C4-2B (cell line): ENCODE measurements around the gene ATF7.

Experiments used
- ZFX ChIP-seq: fragments of 450-650 bp; IDR thresholded peaks from 2 replicates; pipeline ENCODE4 v1.6.1; 2017
- TF ChIP-seq, protein P1 (sequence below): fragments of 450-650 bp; conservative IDR thresholded peaks from 2 replicates; pipeline ENCODE4 v1.5.1; 2017; ENCODE audit warnings: mild to moderate bottlenecking

DNA sequence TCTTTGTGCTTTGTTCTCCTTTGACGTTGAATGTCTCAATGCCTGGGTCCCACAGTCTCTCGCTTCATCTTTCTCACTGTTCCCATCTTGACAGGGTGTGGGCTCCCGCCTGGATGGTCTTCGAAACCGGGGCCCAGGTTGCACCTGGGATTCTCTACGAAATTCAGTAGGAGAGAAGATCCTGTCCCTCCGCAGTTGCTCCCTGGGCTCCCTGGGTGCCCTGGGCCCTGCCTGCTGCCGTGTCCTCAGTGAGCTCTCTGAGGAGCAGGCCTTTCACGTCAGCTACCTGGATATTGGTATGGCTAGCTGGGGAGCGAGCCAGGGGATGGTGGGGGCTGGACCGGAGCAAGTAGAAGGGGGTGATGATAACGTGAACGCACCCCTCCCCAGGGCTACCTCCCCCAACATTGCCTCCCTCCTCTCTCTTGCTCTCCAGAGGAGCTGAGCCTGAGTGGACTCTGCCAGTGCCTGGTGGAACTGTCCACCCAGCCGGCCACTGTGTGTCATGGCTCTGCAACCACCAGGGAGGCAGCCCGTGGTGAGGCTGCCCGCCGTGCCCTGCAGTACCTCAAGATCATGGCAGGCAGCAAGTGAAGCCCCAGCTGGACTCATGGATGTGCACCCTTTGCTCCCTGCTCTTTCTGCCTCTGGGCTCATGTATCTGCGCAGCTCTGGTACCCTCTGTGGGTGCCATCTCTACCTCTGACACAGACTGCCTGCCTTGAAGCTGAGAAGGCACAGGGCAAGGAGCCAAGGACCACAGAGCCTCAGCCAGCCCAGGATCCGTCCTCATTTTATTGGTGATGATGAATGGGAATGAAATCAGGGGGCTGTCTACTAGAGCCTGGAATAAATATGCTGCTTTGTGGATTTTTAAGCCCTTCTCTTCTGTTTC is 120.4 kb downstream of the ATF7 start:
- TF ChIP-seq, protein P1, sequence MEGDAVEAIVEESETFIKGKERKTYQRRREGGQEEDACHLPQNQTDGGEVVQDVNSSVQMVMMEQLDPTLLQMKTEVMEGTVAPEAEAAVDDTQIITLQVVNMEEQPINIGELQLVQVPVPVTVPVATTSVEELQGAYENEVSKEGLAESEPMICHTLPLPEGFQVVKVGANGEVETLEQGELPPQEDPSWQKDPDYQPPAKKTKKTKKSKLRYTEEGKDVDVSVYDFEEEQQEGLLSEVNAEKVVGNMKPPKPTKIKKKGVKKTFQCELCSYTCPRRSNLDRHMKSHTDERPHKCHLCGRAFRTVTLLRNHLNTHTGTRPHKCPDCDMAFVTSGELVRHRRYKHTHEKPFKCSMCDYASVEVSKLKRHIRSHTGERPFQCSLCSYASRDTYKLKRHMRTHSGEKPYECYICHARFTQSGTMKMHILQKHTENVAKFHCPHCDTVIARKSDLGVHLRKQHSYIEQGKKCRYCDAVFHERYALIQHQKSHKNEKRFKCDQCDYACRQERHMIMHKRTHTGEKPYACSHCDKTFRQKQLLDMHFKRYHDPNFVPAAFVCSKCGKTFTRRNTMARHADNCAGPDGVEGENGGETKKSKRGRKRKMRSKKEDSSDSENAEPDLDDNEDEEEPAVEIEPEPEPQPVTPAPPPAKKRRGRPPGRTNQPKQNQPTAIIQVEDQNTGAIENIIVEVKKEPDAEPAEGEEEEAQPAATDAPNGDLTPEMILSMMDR = no peak
- TF ChIP-seq ZFX = no peak
